Kidney (tissue), 22 donors: ENCODE measurements around the gene TPPP2. TPM values are rescaled to one million over a fixed set of nuclear protein-coding genes. Genes with fewer than 3 reads are reported as not detected.
"Not testable (repeated sequence)": the region's sequence is repeated elsewhere in the genome, so short reads cannot be mapped to it uniquely, and the experiment has no call there.

Experiments used
- DNase-seq, 5 donors: peaks; one replicate each; pipeline ENCODE4 v3.0.0-alpha.2; 2013 to 2020
- FAIRE-seq: peaks from 2 replicates; lab custom pipeline; 2012; peaks lifted over from hg19 to GRCh38; lab: Jason Lieb, UNC
- H3K27ac ChIP-seq, 2 donors: one replicate each; pipeline ENCODE4 v1.7.0; 2013; ENCODE audit warnings: low read depth in 2 of 2, low read length in 2 of 2, inconsistent platforms in 1 of 2
- H3K27me3 ChIP-seq: one replicate; pipeline ENCODE4 v1.7.1; 2013; ENCODE audit warnings: low read length, inconsistent platforms; ENCODE audit not compliant: control insufficient read depth, insufficient read depth
- H3K36me3 ChIP-seq, 3 donors: one replicate each; pipeline versions ENCODE4 v1.7.0 to v1.7.1; 2013; ENCODE audit warnings: low read length in 3 of 3, control low read depth in 1 of 3, inconsistent platforms in 1 of 3; ENCODE audit not compliant: insufficient read depth in 3 of 3, control insufficient read depth in 2 of 3
- H3K4me1 ChIP-seq, 3 donors: one replicate each; pipeline versions ENCODE4 v1.7.0 to v1.7.1; 2013; ENCODE audit warnings: low read length in 3 of 3, inconsistent platforms in 1 of 3, low read depth in 1 of 3; ENCODE audit not compliant: control insufficient read depth in 2 of 3, insufficient read depth in 2 of 3
- H3K4me3 ChIP-seq, 3 donors: one replicate each; pipeline versions ENCODE4 v1.7.0 to v1.8.1; 2013; ENCODE audit warnings: low read length in 3 of 3, control low read depth in 1 of 3, inconsistent platforms in 1 of 3
- H3K9ac ChIP-seq, 3 donors: one replicate each; pipeline versions ENCODE4 v1.7.0 to v1.7.1; 2013; ENCODE audit warnings: low read length in 3 of 3, control low read depth in 1 of 3, inconsistent platforms in 1 of 3
- H3K9me3 ChIP-seq, 3 donors: one replicate each; pipeline versions ENCODE4 v1.7.0 to v1.7.1; 2013; ENCODE audit warnings: low read length in 3 of 3, control low read depth in 1 of 3, inconsistent platforms in 1 of 3; ENCODE audit not compliant: control insufficient read depth in 2 of 3, insufficient read depth in 1 of 3
- CTCF ChIP-seq: IDR thresholded peaks from 3 replicates; pipeline ENCODE4 v1.5.1; 2012; ENCODE audit warnings: mild to moderate bottlenecking, moderate library complexity, borderline replicate concordance; ENCODE audit not compliant: insufficient read depth; ENCODE audit errors: extremely low read depth
- intact Hi-C: fragments of 100-400 bp; cut with DNase I; formaldehyde crosslinking; loops from one replicate; pipeline ENCODE4 v1.11.1; 2022
- long read RNA-seq, 10 donors: library from polyadenylated mRNA in 1 of 10; unstranded in 1 of 10; transcript quantifications; one replicate each; pipeline ENCODE4 v2.0.0 and lab custom pipeline, GENCODE V29; 2021 to 2026
- polyA plus RNA-seq: library from polyadenylated mRNA; stranded (reverse); fragments of 350-450 nt; fragmentation: Illumina TruSeq; extraction: RNeasy Lipid Tissue Mini Kit (QIAGEN cat#74804); gene quantifications from one replicate; pipeline ENCODE4 v1.2.3, GENCODE V29; 2014; ENCODE audit warnings: low read depth, low replicate concordance; ENCODE audit not compliant: insufficient read depth
- total RNA-seq: library from RNA; stranded (reverse); fragmentation: NEBNext Ultra II Directional; extraction: Animal tissue kit (Norgen Biotek cat#: 25700); gene quantifications from one replicate; pipeline ENCODE4 v1.2.1, GENCODE V29; 2021
- donor health status: control.
- donor health status: control.
- donor health status: control.
- donor health status: control.
- donor health status: control.
- donor health status: DM: yes; HTN: yes; CAD: no.
- donor health status: Normal renal cell carcinoma (clear cell type).

TPPP2 gene
- total RNA-seq: not detected
- polyA plus RNA-seq: 1.3 TPM
- long read RNA-seq, donor 1, partial matches to known transcripts: 6 of 6 reads
- long read RNA-seq, donor 1, other reads (novel, unspliced or antisense): 0 of 6 reads
- long read RNA-seq, donor 2, partial matches to known transcripts: 0 of 1 reads
- long read RNA-seq, donor 2, other reads (novel, unspliced or antisense): 0 of 1 reads
- long read RNA-seq, donor 3, partial matches to known transcripts: 0 of 15 reads
- long read RNA-seq, donor 3, other reads (novel, unspliced or antisense): 15 of 15 reads
- long read RNA-seq, donor 4: 0 reads
- long read RNA-seq, donor 5: 0 reads
- long read RNA-seq, donor 6: 0 reads
- long read RNA-seq, donor 7: 0 reads
- long read RNA-seq, donor 8: 0 reads
- long read RNA-seq, donor 9: 0 reads
- long read RNA-seq, donor 10: 0 reads

DNA sequence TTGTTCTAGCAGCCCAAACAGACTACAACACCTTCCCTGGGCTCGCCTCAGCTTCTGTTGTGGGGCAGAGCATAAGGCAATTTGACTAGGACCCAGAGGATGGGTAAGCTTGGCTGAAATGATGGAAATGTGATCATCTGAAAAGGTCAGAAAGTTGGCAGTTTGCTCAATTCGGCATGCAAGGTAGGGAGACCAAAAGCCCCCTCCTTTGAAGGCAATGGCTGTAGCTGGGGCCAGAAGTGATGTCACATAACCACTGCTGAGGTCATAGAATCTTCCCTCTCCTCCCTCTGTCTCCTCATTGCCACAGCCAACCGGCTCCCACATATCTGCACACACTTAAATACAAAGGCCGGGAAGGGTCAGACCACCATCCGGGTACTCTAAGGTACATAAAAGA, at the start of gene TPPP2:
Gene TPPP2, plus strand, starts transcription at position 301 of the 400 bp plus-strand sequence. CDS start 365 bp downstream, outside the sequence.
- Histone ChIP-seq H3K9ac (no peak within 1 kb of the TSS), H3K36me3 (no peaks in the 10 kb centered on the region), H3K27me3 (no peaks in the 10 kb centered on the region), H3K4me1 (peaks cover 0 to 4% (median 0%) of the 10 kb centered on the region in 3 donors), H3K4me3 (no peak within 1 kb of the TSS), H3K27ac (no peak within 1 kb of the TSS), H3K9me3 (no peaks in the 10 kb centered on the region)
- DNase-seq (no peak), FAIRE-seq (no peak)
- TF ChIP-seq CTCF: no peak
- intact Hi-C loops: no loop called here

GRCh38 chr14:20980906-20981305, 49.1 kb upstream of the TPPP2 start:
- H3K36me3 ChIP-seq: no peaks in the 10 kb centered on the region
- FAIRE-seq (no peak), DNase-seq (no peak)
- no peak for TF ChIP-seq CTCF
- H3K27me3 ChIP-seq: no peaks in the 10 kb centered on the region
- intact Hi-C loops: no loop called here
- no peaks in the 10 kb centered on the region for H3K9me3 ChIP-seq
- H3K9ac ChIP-seq: no peak overlapping the region
- peaks cover 0 to 2% (median 0%) of the 10 kb centered on the region in 3 donors for H3K4me1 ChIP-seq
- H3K27ac ChIP-seq: no peak overlapping the region
- no peak overlapping the region for H3K4me3 ChIP-seq

GRCh38 chr14:20982646-20983369, 47.2 kb upstream of the TPPP2 start:
- peaks cover 0 to 2% (median 0%) of the 10 kb centered on the region in 3 donors for H3K4me1 ChIP-seq
- no peak for TF ChIP-seq CTCF
- no peaks in the 10 kb centered on the region for H3K9me3 ChIP-seq
- no peaks in the 10 kb centered on the region for H3K27me3 ChIP-seq
- DNase-seq: no peak
- intact Hi-C loops: no loop called here
- H3K9ac ChIP-seq: no peak overlapping the region
- no peak overlapping the region for H3K4me3 ChIP-seq
- no peak overlapping the region for H3K27ac ChIP-seq
- no peak for FAIRE-seq
- H3K36me3 ChIP-seq: no peaks in the 10 kb centered on the region

DNA sequence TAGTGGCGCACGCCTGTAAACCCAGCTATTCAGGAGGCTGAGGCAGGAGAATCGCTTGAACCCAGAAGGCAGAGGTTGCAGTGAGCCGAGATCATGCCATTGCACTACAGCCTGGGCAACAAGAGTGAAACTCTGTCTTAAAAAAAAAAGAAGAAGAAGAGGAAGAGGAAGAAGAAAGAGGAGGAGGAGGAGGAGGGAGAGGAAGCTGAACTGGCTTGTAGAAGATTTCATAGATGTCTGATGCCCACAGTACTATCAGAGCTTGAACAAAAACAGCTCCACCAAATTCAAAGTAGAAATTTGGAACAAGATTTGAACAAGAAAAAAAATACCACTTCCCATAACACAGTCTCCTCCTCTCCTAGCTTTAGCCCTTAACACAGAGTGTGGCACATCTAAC, 44.4 kb upstream of the TPPP2 start:
- H3K9me3 ChIP-seq, intact Hi-C loops, H3K27ac ChIP-seq, DNase-seq, H3K36me3 ChIP-seq, H3K4me3 ChIP-seq, H3K27me3 ChIP-seq, H3K9ac ChIP-seq, FAIRE-seq: not testable (repeated sequence)
- peaks cover 6 to 11% (median 6%) of the 10 kb centered on the region in 3 donors for H3K4me1 ChIP-seq
